Measurements from ENCODE around the gene KIF9.
A peak's percentile ranks its signal among the peaks of the same experiment; 100 is the strongest.

DNA sequence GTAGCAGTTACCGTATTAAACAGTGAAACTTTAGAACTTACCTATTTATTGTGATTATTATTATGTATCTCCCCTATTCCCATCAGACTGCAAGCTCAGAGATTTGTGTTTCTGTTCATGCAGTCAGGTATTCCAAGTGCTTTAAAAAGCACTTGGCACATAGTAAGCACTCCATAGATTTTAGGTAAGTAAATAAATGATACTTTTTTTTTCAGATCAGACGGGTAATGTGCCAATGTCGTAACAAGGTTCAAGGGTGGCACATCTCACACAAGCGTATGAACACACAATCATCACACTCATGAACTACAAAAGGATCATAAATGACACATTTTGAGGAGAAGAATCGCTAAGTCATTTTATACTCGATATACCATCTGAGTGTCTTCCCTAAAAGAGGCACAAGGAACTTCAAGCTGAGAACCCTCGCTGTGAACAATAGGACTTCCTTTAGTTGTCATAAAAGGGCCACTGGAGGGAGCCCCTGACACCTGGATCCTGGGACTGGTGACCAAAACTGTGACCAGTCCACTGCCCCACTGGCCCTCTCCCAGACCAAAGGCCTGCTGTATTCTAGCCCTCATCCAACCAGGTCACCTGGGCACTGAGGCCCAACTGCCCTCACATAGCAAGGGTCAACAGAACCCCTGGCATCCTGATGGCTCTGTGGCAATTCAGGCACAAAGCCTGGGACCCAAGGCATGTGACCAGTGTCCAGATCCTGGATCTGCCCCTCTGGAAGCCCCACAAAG is 32.1 kb downstream of the KIF9 start:
- TF ChIP-seq, protein P1, sequence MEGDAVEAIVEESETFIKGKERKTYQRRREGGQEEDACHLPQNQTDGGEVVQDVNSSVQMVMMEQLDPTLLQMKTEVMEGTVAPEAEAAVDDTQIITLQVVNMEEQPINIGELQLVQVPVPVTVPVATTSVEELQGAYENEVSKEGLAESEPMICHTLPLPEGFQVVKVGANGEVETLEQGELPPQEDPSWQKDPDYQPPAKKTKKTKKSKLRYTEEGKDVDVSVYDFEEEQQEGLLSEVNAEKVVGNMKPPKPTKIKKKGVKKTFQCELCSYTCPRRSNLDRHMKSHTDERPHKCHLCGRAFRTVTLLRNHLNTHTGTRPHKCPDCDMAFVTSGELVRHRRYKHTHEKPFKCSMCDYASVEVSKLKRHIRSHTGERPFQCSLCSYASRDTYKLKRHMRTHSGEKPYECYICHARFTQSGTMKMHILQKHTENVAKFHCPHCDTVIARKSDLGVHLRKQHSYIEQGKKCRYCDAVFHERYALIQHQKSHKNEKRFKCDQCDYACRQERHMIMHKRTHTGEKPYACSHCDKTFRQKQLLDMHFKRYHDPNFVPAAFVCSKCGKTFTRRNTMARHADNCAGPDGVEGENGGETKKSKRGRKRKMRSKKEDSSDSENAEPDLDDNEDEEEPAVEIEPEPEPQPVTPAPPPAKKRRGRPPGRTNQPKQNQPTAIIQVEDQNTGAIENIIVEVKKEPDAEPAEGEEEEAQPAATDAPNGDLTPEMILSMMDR (IDR thresholded peaks at IDR 0.05 in 4 of 5, conservative IDR thresholded peaks at IDR 0.05 in 1 of 5): peak; percentile 45 to 62 (median 53)
- TF ChIP-seq POLR2A (IDR thresholded peaks at IDR 0.05): no peak
